Gastrocnemius medialis (tissue), 4 donors: Measurements from ENCODE around the gene UNC5C. TPM values are rescaled to one million over a fixed set of nuclear protein-coding genes. Genes with fewer than 3 reads are reported as not detected.

Source experiments
- ATAC-seq, 2 donors: fragments of 150-250 bp; one replicate each; pipeline ENCODE4 v1.9.1; 2016
- DNase-seq, 2 donors: peaks; one replicate each; pipeline ENCODE4 v3.0.0-alpha.2; 2019
- H3K27ac ChIP-seq, 4 donors: fragments of 200-600 bp; sonication (generic); 1 replicate in 1 of 4; 2 replicates in 3 of 4; pipeline ENCODE4 v1.5.1; 2016 to 2018; ENCODE audit warnings: mild to moderate bottlenecking in 2 of 4, moderate library complexity in 1 of 4
- H3K27me3 ChIP-seq, 3 donors: fragments of 200-600 bp; sonication (generic) in 2 of 3; 1 replicate in 1 of 3; 2 replicates in 2 of 3; pipeline versions ENCODE4 v1.5.1 to v1.6.0; 2016 to 2019; ENCODE audit warnings: mild to moderate bottlenecking in 1 of 3, moderate library complexity in 1 of 3
- H3K36me3 ChIP-seq, 2 donors: fragments of 200-600 bp; sonication (generic) in 1 of 2; one replicate each; pipeline ENCODE4 v1.5.1; 2017 to 2018
- H3K4me1 ChIP-seq, 2 donors: fragments of 200-600 bp; sonication (generic) in 1 of 2; one replicate each; pipeline ENCODE4 v1.5.1; 2016 to 2017; ENCODE audit warnings: mild to moderate bottlenecking in 2 of 2
- H3K4me3 ChIP-seq, 4 donors: fragments of 200-600 bp; sonication (generic) in 3 of 4; 1 replicate in 1 of 4; 2 replicates in 3 of 4; pipeline ENCODE4 v1.5.1; 2016 to 2019; ENCODE audit warnings: mild to moderate bottlenecking in 2 of 4
- H3K9me3 ChIP-seq, 3 donors: fragments of 200-600 bp; sonication (generic) in 2 of 3; 1 replicate in 1 of 3; 2 replicates in 2 of 3; pipeline ENCODE4 v1.5.1; 2016 to 2019
- POLR2A ChIP-seq, 2 donors: fragments of 450-650 bp; IDR thresholded peaks; one replicate each; pipeline ENCODE4 v1.6.1; 2017; ENCODE audit warnings: antibody characterized with exemption in 2 of 2, mild to moderate bottlenecking in 2 of 2, moderate library complexity in 2 of 2
- in situ Hi-C, 4 donors: fragments of 200-750 bp; cut with MboI; loops; one replicate each; pipeline versions ENCODE4 v1.15.0 to v1.8.0; 2017; ENCODE audit warnings: low sequenced_read_pairs in 4 of 4
- intact Hi-C: fragments of 100-400 bp; cut with DNase I; formaldehyde crosslinking; loops from one replicate; pipeline ENCODE4 v1.15.1; 2023; ENCODE audit warnings: low total_unique reads
- total RNA-seq, 4 donors: library from RNA; depleted of rRNA; stranded (reverse); fragments of >200 nt; gene quantifications; one replicate each; pipeline versions ENCODE4 v1.1.0 to v1.2.3, GENCODE V29; 2016
- TF ChIP-seq, protein P1 (sequence below), 5 experiments: fragments of 450-650 bp in 3 of 5; fragments of 200-600 bp in 2 of 5; sonication (generic) in 2 of 5; IDR thresholded peaks in 4 of 5; conservative IDR thresholded peaks in 1 of 5; 1 replicate in 4 of 5; 2 replicates in 1 of 5; pipeline ENCODE4 v1.5.1; 2016 to 2019; ENCODE audit warnings: antibody characterized with exemption in 5 of 5, mild to moderate bottlenecking in 3 of 5, moderate library complexity in 3 of 5

UNC5C gene
- total RNA-seq, 4 donors from 2014 or later: 0.07 to 0.33 (median 0.23) TPM; not detected in 1

GRCh38 chr4:95394752-95395306 is 153.9 kb downstream of the UNC5C start:
- H3K4me3 ChIP-seq: no peak overlapping the region
- H3K36me3 ChIP-seq: no peaks in the 10 kb centered on the region
- H3K9me3 ChIP-seq: no peaks in the 10 kb centered on the region
- no peaks in the 10 kb centered on the region for H3K27me3 ChIP-seq
- no peak overlapping the region for H3K27ac ChIP-seq
- DNase-seq: no peak
- H3K4me1 ChIP-seq: no peaks in the 10 kb centered on the region
- ATAC-seq: no peak
- TF ChIP-seq, protein P1, sequence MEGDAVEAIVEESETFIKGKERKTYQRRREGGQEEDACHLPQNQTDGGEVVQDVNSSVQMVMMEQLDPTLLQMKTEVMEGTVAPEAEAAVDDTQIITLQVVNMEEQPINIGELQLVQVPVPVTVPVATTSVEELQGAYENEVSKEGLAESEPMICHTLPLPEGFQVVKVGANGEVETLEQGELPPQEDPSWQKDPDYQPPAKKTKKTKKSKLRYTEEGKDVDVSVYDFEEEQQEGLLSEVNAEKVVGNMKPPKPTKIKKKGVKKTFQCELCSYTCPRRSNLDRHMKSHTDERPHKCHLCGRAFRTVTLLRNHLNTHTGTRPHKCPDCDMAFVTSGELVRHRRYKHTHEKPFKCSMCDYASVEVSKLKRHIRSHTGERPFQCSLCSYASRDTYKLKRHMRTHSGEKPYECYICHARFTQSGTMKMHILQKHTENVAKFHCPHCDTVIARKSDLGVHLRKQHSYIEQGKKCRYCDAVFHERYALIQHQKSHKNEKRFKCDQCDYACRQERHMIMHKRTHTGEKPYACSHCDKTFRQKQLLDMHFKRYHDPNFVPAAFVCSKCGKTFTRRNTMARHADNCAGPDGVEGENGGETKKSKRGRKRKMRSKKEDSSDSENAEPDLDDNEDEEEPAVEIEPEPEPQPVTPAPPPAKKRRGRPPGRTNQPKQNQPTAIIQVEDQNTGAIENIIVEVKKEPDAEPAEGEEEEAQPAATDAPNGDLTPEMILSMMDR (IDR thresholded peaks at IDR 0.05 in 4 of 5, conservative IDR thresholded peaks at IDR 0.05 in 1 of 5): no peak
- TF ChIP-seq POLR2A (IDR thresholded peaks at IDR 0.05): no peak
- in situ Hi-C loops (no loop called here), intact Hi-C loops (no loop called here)

GRCh38 chr4:95393821-95394220 is 155.0 kb downstream of the UNC5C start:
- no peak for ATAC-seq
- H3K27me3 ChIP-seq: no peaks in the 10 kb centered on the region
- no peak for DNase-seq
- intact Hi-C loops (no loop called here), in situ Hi-C loops (no loop called here)
- H3K27ac ChIP-seq: no peak overlapping the region
- no peak overlapping the region for H3K4me3 ChIP-seq
- no peaks in the 10 kb centered on the region for H3K9me3 ChIP-seq
- no peaks in the 10 kb centered on the region for H3K36me3 ChIP-seq
- no peak for TF ChIP-seq POLR2A (IDR thresholded peaks at IDR 0.05)
- TF ChIP-seq, protein P1 (IDR thresholded peaks at IDR 0.05 in 4 of 5, conservative IDR thresholded peaks at IDR 0.05 in 1 of 5): no peak
- H3K4me1 ChIP-seq: no peaks in the 10 kb centered on the region

DNA sequence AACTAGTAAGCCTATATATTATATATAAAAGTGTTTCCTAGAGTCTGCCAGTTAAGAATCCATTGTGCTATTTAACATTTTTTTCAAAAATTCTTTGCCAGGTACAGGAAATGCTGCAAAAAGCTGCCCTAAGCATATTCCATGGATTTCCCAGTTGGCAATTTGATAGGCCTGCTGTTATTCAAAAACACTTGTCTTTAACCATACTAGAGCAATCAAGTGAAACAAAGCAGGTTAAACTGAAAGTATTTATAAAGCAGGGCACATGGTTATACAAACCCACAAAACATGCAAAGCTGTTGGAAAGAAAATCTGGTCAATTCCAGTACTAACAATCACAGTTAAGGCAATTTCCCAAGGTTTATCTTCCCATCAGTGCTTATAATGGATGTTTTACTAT is 159.9 kb downstream of the UNC5C start:
- H3K27ac ChIP-seq: no peak overlapping the region
- intact Hi-C loops (no loop called here), in situ Hi-C loops (no loop called here)
- DNase-seq (no peak), ATAC-seq (no peak)
- no peaks in the 10 kb centered on the region for H3K27me3 ChIP-seq
- no peaks in the 10 kb centered on the region for H3K4me1 ChIP-seq
- H3K36me3 ChIP-seq: no peaks in the 10 kb centered on the region
- no peaks in the 10 kb centered on the region for H3K9me3 ChIP-seq
- H3K4me3 ChIP-seq: no peak overlapping the region
- no peak for TF ChIP-seq POLR2A (IDR thresholded peaks at IDR 0.05)
- TF ChIP-seq, protein P1 (IDR thresholded peaks at IDR 0.05 in 4 of 5, conservative IDR thresholded peaks at IDR 0.05 in 1 of 5): no peak

DNA sequence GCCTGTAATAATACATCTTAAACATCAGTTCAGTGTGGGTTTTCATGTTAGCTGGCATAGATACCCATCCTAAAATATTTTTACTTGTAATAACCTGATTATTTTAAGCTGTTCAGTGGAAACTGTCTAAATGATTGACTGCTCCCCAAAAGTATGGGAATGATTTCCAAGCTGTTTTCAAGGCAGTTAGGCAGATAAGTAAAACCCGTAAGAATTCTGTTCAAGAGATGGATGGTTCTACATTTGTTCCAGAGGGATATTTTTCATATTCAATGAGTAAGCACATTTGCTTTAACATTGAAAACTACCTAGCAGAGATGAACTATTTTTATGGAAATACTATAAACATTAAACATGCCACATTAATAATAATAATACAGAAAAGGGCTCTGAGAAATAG is 161.1 kb downstream of the UNC5C start:
- in situ Hi-C loops: no loop called here
- Histone ChIP-seq H3K27me3 (no peaks in the 10 kb centered on the region), H3K9me3 (no peaks in the 10 kb centered on the region), H3K27ac (no peak overlapping the region), H3K36me3 (no peaks in the 10 kb centered on the region), H3K4me1 (no peaks in the 10 kb centered on the region), H3K4me3 (no peak overlapping the region)
- no peak for DNase-seq
- TF ChIP-seq, protein P1 (IDR thresholded peaks at IDR 0.05 in 4 of 5, conservative IDR thresholded peaks at IDR 0.05 in 1 of 5): no peak
- TF ChIP-seq POLR2A (IDR thresholded peaks at IDR 0.05): no peak
- ATAC-seq: no peak
- intact Hi-C loops: no loop called here

DNA sequence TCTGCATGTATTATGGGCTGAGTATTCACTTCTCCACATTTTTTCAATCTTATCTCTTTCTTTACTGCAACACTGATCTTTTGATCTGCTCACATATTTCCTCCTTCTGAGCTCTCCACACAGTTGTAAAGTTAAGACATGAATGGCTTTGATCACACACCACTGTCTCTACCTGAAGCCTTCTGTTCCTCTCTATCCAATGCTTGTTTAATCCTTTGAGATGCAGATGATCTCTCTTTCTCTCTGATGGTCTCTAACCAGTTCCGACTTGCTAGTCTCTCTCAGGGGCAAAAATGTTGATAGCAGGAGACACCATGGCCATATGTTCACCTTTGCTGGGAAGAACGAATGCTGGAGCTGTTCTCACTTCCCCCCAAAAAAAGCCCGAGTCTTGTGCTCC is 162.4 kb downstream of the UNC5C start:
- Histone ChIP-seq H3K4me1 (no peaks in the 10 kb centered on the region), H3K4me3 (no peak overlapping the region), H3K27me3 (no peaks in the 10 kb centered on the region), H3K36me3 (no peaks in the 10 kb centered on the region), H3K9me3 (no peaks in the 10 kb centered on the region), H3K27ac (no peak overlapping the region)
- ATAC-seq (no peak), DNase-seq (no peak)
- intact Hi-C loops: no loop called here
- no peak for TF ChIP-seq POLR2A (IDR thresholded peaks at IDR 0.05)
- TF ChIP-seq, protein P1 (IDR thresholded peaks at IDR 0.05 in 4 of 5, conservative IDR thresholded peaks at IDR 0.05 in 1 of 5): no peak
- in situ Hi-C loops: no loop called here
